NCI-H345 (cell line): ENCODE measurements around the gene ELOVL2.
A peak's percentile ranks its signal among the peaks of the same experiment; 100 is the strongest.

Source experiments
- DNase-seq: peaks from one replicate; lab custom pipeline; 2025; lab: John Stamatoyannopoulos, UW

The ELOVL2 gene

DNA sequence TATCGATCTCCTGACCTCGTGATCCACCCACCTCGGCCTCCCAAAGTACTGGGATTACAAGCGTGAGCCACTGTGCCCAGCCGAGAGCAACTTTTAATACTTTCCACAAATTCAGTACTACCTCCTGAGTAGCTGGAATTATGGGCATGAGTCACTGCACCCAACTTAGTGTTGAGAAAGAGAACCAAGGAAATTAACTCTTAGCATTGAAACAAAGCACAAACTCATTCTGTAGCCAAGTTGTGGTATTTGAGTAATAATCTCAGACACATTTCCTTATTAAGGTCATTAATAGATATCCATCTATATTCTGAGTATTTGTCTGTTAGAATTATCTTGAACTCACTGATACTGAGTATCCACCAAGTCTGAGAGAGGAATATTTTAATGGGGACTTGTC, 14.3 kb upstream of the ELOVL2 start:
- DNase-seq = no peak

DNA sequence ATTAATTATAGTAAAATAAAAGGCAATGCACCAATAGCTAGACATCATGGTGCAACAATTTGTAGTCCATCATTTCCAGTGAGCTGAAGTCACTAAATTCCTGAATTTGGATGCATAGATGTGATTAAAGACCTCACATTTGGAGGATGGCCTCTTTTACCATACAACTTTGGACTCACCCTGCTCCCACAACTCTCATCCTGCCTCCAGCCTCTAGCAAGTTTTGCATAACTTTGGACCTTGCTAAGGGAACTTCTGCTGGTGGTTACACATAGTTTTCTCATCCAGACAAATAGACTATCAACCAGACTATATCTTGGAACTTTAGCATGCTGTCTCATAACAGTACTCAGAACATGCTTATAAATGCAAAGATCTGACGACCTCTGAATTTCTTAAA, 12.8 kb upstream of the ELOVL2 start:
- DNase-seq = no peak

DNA sequence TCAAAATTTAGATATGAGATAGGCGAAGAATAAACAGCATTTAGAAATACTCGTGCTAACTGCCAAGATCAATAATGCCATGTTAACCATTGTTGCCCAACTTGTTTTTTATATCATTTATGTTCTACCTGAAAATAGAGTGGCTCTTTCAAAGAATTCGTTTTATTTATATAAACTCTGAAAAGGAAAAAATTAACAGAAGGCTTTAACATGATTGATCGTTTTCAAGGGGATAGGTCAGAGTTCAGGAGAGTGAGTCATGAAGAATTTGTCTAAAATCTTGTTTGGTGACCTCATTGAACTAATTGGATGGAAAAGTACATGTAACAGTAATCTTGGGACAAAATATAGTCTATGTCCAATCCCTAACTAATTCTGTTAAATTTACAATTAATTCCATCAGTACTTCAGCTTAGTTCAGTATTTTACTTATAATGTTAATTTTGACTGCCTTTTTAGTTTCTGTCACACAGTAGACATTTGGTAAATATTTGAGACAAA, 11.1 kb upstream of the ELOVL2 start:
- DNase-seq = no peak

DNA sequence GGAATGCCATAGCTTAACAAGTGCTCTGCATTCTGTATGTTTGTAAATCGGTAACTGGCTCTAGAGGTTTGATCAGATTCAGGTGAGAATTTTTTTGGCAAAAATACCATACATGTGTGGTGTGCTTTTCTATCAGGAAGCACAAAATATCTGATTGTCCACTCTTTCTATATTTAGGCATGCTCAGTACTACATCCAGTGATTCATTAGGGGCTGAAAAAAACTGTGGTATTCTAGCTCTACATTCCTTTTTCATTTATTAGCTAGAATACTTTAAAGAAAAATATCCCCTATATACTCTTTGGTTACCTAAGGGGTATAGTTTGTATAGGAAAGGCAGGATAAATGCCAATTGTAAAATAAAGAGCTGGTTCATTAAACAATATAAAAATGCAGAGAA, 10.6 kb upstream of the ELOVL2 start:
- DNase-seq = no peak

DNA sequence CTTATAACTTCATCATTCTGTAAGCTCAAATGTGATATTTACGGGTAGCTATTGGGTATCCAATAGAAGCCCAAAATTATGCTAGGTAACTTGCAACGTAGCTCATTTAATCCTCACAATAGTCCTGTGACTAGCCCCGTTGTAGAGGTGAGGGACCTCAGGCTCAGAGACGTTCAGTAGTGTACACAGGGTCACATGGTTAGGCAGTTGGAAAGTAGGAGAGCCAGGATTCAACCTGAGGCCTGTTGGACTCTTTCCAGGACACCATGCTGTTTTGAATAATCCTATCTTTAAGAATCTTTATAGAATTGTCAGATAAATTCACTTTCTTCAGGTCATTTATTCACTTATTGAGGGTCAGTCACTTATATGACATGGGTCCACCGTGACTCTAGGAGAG, 9.2 kb upstream of the ELOVL2 start:
- DNase-seq = no peak

DNA sequence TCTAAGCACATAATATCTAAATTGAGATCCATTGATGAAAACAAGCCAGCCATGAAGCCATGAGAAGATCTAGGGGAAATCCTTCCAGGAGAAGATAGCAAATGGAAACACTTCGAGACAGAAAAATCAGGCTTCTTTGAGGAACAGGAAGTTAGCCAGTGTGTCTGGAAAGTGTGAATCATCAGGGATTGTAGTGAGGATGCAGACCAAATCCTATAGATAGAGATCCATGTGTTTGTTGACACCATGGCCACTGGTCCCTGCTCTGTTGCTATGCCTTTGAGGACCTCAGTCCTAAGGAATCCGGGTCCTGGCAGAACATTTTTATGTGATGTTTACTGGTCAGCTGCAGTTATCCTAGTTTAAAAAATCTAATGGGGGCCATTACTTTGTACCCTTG, 6.6 kb upstream of the ELOVL2 start:
- DNase-seq = no peak

DNA sequence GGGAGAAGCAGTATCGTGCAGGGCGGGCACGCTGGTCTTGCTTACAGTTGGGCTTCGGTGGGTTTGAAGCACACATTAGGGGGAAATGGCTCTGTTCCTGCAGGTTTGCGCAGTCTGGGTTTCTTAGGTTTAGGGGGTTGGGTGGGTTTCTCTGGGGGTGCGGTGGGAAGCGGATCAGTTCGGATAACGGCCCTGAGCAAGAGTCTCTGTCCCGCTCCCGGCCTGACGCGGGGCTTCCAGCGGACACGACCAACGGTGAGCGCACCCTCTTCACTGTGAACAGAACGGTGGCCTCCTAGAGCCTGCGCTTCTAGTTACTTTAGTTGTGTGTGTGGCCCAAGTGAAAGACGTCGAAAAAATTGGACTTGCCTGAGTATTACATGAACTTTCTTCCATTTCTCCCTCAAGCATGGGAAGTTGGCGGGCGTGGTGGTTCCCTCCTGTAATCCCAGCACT, 635 bp upstream of the ELOVL2 start:
- DNase-seq = no peak

DNA sequence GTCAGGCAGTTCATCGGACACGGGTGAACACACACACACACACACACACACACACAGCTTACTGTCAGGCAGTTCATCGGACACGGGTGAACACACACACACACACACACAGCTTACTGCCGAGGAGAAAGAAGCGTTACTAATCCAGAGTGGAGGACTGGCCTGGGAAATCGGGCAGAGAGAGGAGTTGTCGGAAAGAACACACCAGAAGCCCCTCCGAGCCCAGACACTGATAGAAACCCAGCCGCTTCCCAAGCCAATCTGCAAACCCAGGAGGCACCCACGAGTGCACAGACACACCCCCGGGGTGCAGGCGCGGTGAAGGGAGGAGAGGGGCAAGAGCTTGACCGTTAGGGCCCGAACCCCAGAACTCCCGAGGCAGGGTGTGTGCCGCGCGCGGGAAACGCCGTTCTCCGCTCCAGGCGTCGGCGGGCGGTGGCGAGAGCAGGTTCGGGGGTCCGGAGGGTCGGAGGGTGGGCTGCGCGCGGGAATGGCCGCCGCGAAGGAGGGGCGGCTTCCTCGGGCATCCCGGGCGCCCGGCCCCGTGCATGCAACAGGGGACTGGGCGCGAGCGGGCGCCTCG, 636 bp downstream of the ELOVL2 start:
- DNase-seq = no peak

GRCh38 chr6:11042750-11043377, 1.2 kb downstream of the ELOVL2 start:
- peak; percentile 15 for DNase-seq

GRCh38 chr6:11042025-11042749, 1.9 kb downstream of the ELOVL2 start:
- no peak for DNase-seq

DNA sequence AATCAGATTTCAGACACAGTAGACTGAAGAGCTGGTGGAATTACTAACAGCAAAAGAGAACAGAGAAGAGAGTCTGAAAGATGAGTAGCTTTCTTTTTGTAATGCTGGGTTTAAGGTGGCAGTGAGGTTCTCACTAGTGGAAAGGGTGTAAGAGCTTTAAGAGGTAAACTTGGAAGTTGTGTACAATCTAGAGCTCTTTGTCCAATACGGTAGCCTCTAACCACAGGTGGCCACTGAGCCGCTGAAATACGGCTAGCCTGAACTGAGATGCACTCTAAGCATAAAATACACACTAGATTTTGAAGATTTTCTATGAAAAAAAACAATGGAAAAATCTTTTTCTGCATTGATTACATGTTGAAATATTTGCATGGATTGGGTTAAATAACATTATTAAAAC, 4.0 kb downstream of the ELOVL2 start:
- DNase-seq = no peak

- no peak for DNase-seq
These were observed 5.1 kb downstream of the ELOVL2 start for GRCh38 chr6:11039040-11039439.

- DNase-seq = no peak
These were observed 7.1 kb downstream of the ELOVL2 start for GRCh38 chr6:11036977-11037430.

DNA sequence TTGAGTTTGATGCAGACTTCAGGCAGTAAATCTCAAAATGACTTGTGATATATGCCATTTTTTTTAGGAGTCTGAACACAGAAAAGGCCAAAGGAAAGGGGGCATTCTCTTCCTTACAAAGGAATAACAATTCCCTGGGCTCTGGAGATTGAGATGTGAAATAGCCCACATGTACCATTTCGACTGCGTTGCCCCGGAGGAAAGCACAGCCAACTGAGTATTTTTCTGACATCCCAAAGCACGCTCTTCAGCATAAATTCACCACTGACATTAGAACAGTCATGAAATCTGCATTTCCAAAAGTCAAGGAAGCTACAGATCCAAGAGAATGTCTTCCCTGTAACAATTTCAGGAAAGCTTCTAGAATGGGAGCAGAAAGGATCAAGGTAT, 7.8 kb downstream of the ELOVL2 start:
- DNase-seq = no peak

GRCh38 chr6:11035616-11036350, 8.3 kb downstream of the ELOVL2 start:
- DNase-seq = no peak

GRCh38 chr6:11033825-11034224, 10.3 kb downstream of the ELOVL2 start:
- DNase-seq = no peak

- no peak for DNase-seq
These were observed 13.2 kb downstream of the ELOVL2 start for GRCh38 chr6:11030904-11031303.

GRCh38 chr6:11028959-11029358, 15.1 kb downstream of the ELOVL2 start:
- no peak for DNase-seq

GRCh38 chr6:11027565-11028110, 16.5 kb downstream of the ELOVL2 start:
- DNase-seq = no peak

DNA sequence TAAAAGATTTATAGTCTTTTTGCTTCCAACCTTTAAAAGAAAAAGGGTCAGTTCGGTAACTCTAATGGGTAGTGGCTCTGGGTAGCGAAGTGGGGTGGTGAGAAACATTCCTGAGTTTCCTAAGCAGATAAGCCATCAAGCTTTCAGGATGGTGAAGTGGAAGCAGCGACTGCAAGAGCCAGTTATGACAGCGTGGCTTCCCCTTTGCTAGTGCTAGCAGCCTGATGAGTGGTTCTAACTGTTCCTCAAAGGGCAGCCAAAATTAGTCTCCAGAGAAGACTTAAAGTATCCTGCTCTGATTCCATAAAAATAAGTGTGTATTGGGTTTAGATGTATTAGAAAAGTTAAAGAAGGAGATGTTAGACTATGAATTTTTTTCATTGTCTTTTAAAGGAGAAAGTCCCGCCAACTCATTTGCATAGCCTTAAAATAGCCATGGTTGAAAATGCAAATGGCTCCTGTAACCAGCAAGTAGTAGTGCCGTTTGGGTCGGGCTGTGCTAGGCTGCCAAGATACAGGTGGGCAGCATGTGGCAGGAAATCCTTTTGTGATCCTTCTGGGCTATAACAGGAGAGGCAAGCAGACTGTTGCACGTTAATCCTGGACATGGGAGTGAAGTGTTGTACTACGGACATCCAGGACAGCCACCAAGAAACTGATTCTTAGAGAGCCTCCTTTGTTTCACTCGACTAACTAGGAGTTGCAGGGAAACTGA, 18.0 kb downstream of the ELOVL2 start:
- DNase-seq = no peak

DNA sequence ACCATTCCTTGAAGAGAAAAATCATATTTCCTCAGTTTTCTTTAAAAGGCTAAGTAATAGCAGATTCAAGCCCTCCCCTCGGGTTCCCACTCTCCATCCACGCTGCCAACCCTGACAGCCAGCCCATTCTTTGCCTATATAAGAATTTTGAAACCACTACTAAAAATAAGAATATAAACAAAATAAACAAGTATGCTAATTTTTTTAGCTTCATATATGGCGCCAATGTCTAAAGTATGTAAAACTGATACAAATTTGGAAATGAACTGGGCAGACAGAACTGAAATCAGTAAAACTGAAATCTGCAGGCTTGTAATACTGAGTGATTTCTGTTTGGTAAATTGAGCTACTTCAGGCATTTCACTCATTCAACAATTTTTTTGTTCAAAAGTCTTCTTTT, 19.0 kb downstream of the ELOVL2 start:
- DNase-seq = no peak

DNA sequence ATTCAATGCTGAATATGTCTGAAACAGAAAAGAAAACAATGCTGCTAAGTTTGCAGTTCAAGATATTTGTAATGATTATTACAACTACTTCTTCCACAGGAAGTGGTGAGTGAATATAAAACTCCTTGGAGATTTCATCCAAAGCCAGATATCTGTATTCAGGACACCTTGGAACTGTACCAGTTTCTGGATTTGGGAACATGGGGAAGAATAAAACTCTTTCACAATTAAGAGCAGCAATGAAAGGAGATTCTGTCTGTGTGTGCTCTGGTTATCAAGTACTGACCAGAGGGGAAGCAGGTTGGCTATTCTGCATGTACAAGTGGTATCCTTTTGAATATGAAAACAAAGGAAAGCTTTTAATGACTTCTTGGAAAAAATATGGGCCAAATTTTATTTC, 21.1 kb downstream of the ELOVL2 start:
- DNase-seq = no peak
